Hepatic stellate cell (primary cell): ENCODE results near the gene ASNSD1.
"Not testable (repeated sequence)": the region's sequence is repeated elsewhere in the genome, so short reads cannot be mapped to it uniquely, and the experiment has no call there.

Experiments
- DNase-seq: peaks from one replicate; pipeline ENCODE4 v3.0.0; 2011; ENCODE audit warnings: low spot score

The ASNSD1 gene

DNA sequence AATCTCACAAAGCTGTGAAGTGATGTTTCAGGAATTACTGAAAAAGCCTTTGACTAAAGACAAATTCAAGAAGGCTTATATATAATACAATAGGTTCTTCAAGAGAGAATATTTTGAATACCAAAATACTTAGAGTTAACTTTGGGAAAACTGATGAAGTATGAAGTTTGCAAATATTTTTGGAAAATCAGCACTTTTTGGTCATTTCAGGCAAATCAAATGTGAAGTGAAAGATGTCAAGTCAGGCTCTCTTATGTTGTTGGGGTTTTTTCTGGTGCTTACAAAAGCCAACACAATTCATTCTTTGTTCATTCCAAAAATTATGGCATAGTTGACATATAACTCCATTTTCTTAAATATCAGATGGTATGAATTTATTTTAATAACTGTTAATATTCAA, 14.7 kb upstream of the ASNSD1 start:
- no peak for DNase-seq

- no peak for DNase-seq
Observed at GRCh38 chr2:189648846-189649509, 12.3 kb upstream of the ASNSD1 start.

GRCh38 chr2:189651284-189651683, 10.0 kb upstream of the ASNSD1 start:
- DNase-seq: no peak

GRCh38 chr2:189653464-189653863, 7.8 kb upstream of the ASNSD1 start:
- DNase-seq: not testable (repeated sequence)

DNA sequence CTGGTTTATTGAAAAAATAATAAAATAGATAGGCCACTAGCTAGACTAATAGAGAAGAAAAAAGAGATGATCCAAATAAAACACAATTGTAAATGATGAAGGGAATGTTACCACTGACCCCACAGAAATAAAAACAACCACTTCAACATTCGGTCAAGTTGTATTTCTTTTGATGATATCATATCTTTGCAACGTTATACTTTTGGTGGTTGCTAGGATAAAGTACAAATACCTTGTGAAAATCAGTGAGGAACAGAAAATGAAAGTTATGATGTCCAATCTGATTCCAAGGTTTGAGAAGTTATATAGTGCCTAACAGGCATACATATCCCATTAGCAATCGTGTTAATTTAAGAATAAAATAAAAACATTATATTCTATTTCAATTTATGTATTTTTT, 6.6 kb upstream of the ASNSD1 start:
- DNase-seq: peak; percentile 31

DNA sequence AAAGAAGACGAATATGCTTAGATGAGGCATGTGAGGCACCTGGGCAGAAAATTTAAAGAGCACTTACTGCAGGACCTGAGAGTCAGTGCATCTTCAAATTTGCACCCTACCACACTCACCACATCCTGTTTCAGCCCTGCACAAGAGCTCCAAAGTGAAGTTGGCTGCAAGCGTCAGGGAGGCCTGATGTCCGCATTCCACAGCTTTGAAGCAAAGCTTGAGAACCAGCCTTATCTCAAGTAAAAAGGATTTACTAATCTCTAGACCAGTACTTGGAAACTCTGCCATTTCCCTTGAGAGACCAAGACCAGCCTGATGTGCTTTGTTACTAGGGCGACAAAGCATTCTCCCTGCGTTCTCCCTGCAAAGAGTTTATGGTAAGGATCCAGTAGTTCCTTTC, 3.4 kb upstream of the ASNSD1 start:
- peak; percentile 65 for DNase-seq

- DNase-seq: no peak
Observed at GRCh38 chr2:189658306-189659212, 2.7 kb upstream of the ASNSD1 start.

DNA sequence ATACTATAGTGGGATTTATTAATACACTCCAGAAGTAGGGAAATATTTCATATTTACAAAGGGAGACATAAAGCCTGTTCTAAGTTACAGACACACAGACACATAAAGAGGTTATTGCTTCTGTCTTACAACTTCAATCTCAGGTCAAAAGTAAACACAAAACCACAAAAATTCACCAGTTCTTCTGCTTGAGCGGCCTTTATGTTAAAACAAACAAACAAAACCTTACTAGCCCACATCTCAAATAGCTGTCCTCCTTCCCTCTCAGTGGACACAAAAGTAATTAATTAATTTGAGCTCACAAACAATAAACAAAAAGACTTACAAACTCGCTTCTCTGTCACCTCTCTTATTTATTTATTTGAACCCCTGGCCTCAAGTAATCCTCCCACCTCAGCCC, 1.5 kb upstream of the ASNSD1 start:
- no peak for DNase-seq

GRCh38 chr2:189660803-189661147, 484 bp upstream of the ASNSD1 start:
- DNase-seq: no peak

- DNase-seq: no peak
Observed at GRCh38 chr2:189661957-189662321, 680 bp downstream of the ASNSD1 start.

- no peak for DNase-seq
Observed at GRCh38 chr2:189662669-189663226, 1.5 kb downstream of the ASNSD1 start.

DNA sequence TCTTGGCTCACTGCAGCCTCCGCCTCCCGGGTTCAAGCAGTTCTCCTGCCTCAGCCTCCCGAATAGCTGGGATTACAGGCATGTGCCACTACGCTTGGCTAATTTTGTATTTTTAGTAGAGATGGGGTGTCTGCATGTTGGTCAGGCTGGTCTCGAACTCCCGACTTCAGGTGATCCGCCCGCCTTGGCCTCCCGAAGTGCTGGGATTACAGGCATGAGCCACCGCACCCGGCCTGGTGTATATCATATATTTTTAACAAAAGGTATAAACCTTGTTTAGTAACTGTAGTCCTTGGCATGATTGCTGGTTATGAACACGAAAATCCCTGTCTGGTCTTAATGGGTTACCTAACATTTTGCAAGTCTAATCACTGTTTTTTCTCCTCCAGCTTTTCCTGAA, 2.1 kb downstream of the ASNSD1 start:
- DNase-seq: not testable (repeated sequence)

- no peak for DNase-seq
Observed at GRCh38 chr2:189669913-189670312, 8.7 kb downstream of the ASNSD1 start.

- DNase-seq: no peak
Observed at GRCh38 chr2:189673661-189674373, 12.6 kb downstream of the ASNSD1 start.

GRCh38 chr2:189674374-189675112, 13.3 kb downstream of the ASNSD1 start, which contains the start of gene ANKAR:
Gene ANKAR, plus strand, starts transcription at chr2:189674670. Its CDS starts 1,821 bp downstream, at chr2:189676491.
- peak; percentile 89 for DNase-seq

GRCh38 chr2:189676471-189676870, 15.2 kb downstream of the ASNSD1 start:
- no peak for DNase-seq

DNA sequence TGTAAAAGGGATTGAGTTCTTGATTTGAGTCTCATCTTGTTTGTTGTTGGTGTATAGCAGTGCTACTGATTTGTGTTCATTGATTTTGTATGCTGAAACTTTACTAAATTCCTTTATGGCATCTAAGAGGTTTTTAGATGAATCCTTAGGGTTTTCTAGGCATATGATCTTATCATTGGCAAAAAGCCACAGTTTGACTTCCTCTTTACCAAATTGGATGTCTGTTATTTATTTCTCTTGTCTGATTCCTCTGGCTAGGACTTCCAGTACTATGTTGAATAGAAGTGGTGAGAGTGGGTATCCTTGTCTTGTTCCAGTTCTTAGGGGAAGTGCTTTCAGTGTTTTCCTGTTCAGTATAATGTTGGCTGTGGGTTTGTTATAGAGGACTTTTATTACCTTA, 18.0 kb downstream of the ASNSD1 start:
- DNase-seq: no peak

GRCh38 chr2:189681203-189681602, 19.9 kb downstream of the ASNSD1 start:
- DNase-seq: no peak

DNA sequence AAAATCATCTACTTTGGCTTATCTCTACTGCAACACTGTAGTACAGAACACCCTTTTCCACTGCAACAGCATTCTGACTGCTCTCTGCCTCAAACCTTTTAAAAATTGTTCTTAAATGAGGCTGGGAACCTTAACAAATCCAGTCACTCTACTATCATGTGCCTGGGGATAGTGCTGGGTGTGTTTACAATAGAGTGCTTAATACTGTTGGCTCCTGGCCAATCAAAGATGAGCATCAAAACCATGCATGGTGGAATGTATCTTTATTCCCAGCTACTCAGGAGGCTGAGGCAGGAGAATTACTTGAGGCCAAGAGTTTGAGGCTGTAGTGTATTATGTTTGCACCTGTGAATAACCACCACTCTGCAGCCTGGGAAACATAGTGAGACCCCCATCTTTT, 20.6 kb downstream of the ASNSD1 start:
- DNase-seq: no peak

DNA sequence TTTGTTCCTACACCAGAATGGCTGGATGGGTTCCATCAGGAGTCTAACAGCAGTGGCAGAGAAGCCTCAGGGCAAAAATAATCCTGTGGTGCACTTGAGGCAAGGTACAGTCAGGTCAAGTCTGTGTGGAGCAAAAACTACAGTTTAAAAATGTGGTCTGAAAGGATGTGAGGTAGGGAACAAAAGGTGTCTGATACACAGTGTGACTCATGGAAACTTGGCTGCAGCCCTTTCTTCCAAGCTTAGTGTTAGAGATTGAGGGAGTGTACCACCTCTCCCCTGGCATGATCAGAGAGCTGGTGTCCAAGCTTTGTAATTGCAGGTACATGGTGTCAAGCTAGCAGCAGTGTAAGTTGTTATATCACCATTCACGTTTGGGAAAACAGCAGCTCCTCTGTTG, 22.1 kb downstream of the ASNSD1 start:
- DNase-seq: no peak

DNA sequence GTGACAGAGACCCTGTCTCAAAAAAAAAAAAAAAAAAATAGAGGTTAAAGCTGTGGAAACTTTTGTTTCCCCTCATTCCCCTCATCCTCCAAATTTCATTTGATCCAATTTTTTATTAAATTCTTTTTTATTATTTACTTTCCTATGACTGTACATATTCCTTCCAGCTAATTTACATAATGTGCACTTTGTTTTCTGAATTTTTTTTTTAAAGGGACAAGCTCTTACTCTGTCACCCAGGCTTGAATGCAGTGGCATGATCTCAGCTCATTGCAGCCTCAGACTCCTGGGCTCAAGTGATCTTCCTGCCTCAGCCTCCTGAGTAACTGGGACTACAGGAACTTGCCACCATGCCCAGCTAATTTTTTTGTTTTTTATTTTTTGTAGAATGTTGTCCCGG, 23.6 kb downstream of the ASNSD1 start:
- no peak for DNase-seq
